ENCODE results near the gene DYNC1I1.
A peak's percentile ranks its signal among the peaks of the same experiment; 100 is the strongest.

The DYNC1I1 gene

GRCh38 chr7:95976369-95977060 is 204.2 kb downstream of the DYNC1I1 start:
- DNase-seq: no peak

- DNase-seq: no peak
Observed at GRCh38 chr7:95977994-95978393, 205.6 kb downstream of the DYNC1I1 start.

- DNase-seq: no peak
Observed at GRCh38 chr7:95980167-95980566, 207.8 kb downstream of the DYNC1I1 start.

- no peak for DNase-seq
Observed at GRCh38 chr7:95980706-95981105, 208.4 kb downstream of the DYNC1I1 start.

GRCh38 chr7:95986178-95986764 is 213.9 kb downstream of the DYNC1I1 start:
- no peak for DNase-seq

- DNase-seq: peak; percentile 70
Observed at GRCh38 chr7:95989301-95989700, 216.9 kb downstream of the DYNC1I1 start.

GRCh38 chr7:95993380-95993779 is 221.0 kb downstream of the DYNC1I1 start:
- DNase-seq: no peak

GRCh38 chr7:95996174-95996573 is 223.8 kb downstream of the DYNC1I1 start:
- DNase-seq: no peak

- no peak for DNase-seq
Observed at GRCh38 chr7:95996886-95997285, 224.5 kb downstream of the DYNC1I1 start.

GRCh38 chr7:95997632-95998031 is 225.3 kb downstream of the DYNC1I1 start:
- no peak for DNase-seq

GRCh38 chr7:95999481-95999880 is 227.1 kb downstream of the DYNC1I1 start:
- DNase-seq: no peak

- DNase-seq: no peak
Observed at GRCh38 chr7:96004578-96004977, 232.2 kb downstream of the DYNC1I1 start.

- DNase-seq: no peak
Observed at GRCh38 chr7:96005271-96005670, 232.9 kb downstream of the DYNC1I1 start.

- no peak for DNase-seq
Observed at GRCh38 chr7:96009148-96009547, 236.8 kb downstream of the DYNC1I1 start.

- DNase-seq: no peak
Observed at GRCh38 chr7:96013836-96014235, 241.5 kb downstream of the DYNC1I1 start.

GRCh38 chr7:96014617-96015016 is 242.3 kb downstream of the DYNC1I1 start:
- DNase-seq: no peak

GRCh38 chr7:96016056-96016586 is 243.8 kb downstream of the DYNC1I1 start:
- no peak for DNase-seq

GRCh38 chr7:96016735-96017134 is 244.4 kb downstream of the DYNC1I1 start:
- no peak for DNase-seq

- DNase-seq: no peak
Observed at GRCh38 chr7:96017877-96018276, 245.5 kb downstream of the DYNC1I1 start.

- no peak for DNase-seq
Observed at GRCh38 chr7:96021568-96021967, 249.2 kb downstream of the DYNC1I1 start.

- no peak for DNase-seq
Observed at GRCh38 chr7:96023387-96023786, 251.0 kb downstream of the DYNC1I1 start.

GRCh38 chr7:96026010-96026409 is 253.7 kb downstream of the DYNC1I1 start:
- DNase-seq: no peak

GRCh38 chr7:96026611-96027010 is 254.3 kb downstream of the DYNC1I1 start:
- peak; percentile 74 for DNase-seq

- no peak for DNase-seq
Observed at GRCh38 chr7:96028729-96029128, 256.4 kb downstream of the DYNC1I1 start.
